HG02943 (cell line): ENCODE results near the gene LYZ.

Experiments used
- ATAC-seq: cut with Tn5 transposase; IDR thresholded peaks from one replicate; pipeline ENCODE4 v1.9.1; 2021; ENCODE audit warnings: mild to moderate bottlenecking, low read depth, moderate library complexity; ENCODE audit not compliant: unreplicated experiment

LYZ gene

GRCh38 chr12:69368171-69368570 is 20.0 kb downstream of the LYZ start:
- ATAC-seq, result no peak

DNA sequence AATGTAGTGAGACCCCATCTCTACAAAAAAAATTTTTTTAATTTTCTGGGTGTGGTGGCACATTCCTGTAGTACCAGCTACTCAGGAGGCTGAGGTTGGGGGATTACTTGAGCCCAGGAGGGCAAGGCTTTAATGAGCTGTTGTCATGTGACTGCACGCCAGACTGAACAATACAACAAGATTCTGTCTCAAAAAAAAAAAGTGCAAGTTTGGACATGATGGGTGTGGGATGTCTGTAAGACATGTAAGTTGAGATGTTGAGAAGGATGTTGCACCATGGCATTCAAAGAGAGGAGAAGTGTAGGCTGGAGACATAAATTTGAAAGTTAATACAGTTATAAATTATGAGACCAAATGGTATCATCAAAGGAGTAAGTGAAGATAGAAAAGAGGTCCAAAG is 34.9 kb downstream of the LYZ start:
- ATAC-seq, result no peak

DNA sequence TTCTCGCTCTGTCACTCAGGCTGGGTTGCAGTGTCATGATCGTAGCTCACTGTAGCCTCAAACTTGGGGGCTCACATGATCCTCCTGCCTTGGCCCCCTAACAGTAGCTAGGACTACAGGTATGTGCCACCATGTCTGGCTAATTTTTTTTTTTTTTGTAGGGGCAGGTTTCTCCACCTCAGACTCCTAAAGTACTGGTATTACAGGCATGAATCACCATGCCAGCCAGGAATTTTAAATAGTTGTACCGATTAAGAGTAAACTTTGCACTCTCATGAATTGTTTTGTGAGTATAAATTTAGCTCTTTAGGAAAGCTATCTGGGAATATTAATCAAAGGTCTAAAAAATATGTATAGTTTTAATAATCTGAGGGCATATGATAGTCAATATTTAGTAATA is 36.9 kb downstream of the LYZ start:
- ATAC-seq, result no peak

DNA sequence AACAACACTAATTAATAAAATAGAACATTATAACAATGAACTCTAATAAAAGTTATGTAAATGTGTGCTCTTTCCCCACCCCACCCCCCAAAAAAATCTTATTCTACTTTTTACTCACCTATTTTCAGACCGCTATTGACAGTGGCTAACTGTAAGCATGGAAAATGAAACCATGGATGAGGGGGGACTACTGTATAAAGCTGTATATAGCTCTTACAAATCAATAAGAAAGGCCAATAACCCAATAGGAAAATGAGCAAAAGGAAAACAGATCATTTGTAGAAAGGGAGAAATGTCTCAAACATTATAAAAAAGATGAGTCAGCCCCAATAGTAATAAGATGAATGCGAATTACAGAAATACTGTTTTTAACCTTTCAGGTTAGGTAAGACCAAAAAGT is 38.7 kb downstream of the LYZ start:
- no peak for ATAC-seq

DNA sequence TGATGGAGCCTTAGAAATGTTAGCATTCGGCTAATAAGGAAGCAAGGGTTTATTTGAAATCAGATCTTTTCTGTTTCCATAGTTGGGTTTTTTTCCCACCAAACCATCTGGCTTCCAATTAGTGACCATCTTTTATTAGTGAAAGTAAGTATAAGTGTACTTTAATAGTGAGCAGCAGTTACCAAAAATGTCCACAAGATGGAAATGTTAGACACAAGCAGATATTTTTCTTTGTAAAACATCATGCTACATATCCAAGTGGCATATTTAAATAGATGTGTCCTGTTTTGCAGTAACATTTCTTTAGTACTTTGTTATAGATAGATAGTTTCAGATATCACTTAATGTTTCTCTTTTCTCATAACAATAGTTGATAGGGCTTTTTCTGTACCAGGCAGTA is 40.2 kb downstream of the LYZ start:
- no peak for ATAC-seq

- no peak for ATAC-seq
These were observed 41.6 kb downstream of the LYZ start for GRCh38 chr12:69389831-69390230.

DNA sequence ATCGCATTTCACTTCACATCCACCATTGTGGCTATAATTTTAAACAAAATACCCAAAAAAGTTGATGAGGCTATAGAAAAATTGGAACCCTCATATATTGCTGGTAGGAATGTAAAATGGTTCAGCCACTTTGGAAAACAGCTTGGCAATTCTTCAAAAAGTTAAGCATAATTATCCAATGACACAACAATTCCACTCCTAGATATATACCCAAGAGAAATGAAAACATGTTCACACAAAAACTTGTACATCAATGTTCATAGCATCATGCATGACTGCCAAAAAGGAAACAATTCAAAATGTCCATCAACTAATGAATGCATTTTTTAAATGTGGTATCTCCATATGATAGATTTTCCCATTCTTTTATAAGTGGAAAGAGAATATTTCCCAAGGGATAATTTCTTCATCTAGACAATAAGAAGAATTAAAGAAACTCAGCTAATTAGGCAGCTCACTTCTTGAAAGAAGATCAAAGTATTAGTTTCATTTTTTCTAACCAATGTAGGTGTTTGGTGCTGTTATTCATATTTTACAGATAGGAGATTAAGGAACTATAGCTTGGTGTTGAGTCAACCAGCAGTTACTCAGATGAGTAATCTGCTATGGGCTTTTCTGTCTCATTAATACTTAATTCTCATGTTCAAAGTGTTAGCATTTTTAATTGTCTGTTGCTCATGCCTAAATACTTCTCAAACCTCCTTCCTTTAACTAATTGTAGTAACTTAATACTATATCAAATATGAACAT is 44.2 kb downstream of the LYZ start:
- no peak for ATAC-seq

DNA sequence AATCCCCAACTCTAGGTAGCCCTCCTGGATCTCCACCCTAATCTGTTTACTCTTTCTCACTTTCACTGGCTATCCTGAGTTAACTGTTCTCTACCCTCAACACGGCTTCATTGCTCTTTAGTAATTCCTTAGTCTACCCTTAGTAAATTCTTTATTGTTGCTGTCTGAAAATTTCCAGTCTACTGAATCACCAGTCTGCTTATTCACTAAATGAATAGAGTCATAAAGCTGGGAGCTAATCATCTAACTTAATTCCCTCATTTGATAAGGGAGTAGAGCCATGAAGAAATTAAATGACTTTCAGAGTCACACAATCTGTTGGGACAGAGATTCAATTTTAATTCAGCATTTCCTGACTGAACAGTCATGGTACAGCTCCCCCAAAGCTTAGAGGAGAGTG is 47.9 kb downstream of the LYZ start:
- no peak for ATAC-seq

DNA sequence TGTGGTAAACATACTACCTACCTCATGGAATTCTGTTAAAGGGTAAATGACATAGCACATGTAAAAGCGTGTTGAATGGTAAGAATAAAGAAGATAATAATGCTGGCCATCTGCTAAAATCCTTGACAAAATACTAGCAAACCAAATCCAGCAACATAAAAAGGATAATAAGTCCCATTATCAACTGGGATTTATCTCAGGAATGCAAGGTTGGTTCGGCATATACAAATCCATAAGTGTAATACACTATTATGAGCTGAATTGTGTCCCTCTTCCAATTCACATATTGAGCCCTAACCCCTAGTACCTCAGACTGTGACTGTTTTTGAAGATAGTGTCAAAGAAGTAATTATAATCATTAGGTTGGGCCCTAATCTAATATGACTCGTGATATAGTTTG is 48.8 kb downstream of the LYZ start:
- no peak for ATAC-seq

GRCh38 chr12:69397978-69398377 is 49.8 kb downstream of the LYZ start:
- no peak for ATAC-seq

- ATAC-seq, result no peak
These were observed 53.8 kb downstream of the LYZ start for GRCh38 chr12:69401940-69402339.
